IMR-90 (cell line): ENCODE measurements around the gene GCNT2. TPM values are rescaled to one million over a fixed set of nuclear protein-coding genes. Genes with fewer than 3 reads are reported as not detected.

ENCODE experiments used
- ATAC-seq: fragments of 200-7000 bp; cut with Tn5 transposase; 2 replicates; pipeline ENCODE4 v1.9.1; 2020; ENCODE audit warnings: low read depth, mild to moderate bottlenecking, moderate library complexity
- BruUV-seq: library from RNA; stranded (reverse); fragments of 400-500 nt; replicated peaks from 2 replicates; lab custom pipeline; 2021; lab: Mats Ljungman, UMichigan
- CTCF ChIA-PET: fragments of 300-600 bp; formaldehyde crosslinking; extraction: SDS; loops from one replicate; lab custom pipeline; 2021; ENCODE audit warnings: antibody characterized with exemption; lab: Yijun Ruan, JAX
- POLR2A ChIA-PET: fragments of 300-600 bp; sonication (Branson Sonifier 250); formaldehyde crosslinking; loops from one replicate; lab custom pipeline; 2022; ENCODE audit warnings: antibody characterized with exemption; ENCODE audit not compliant: unreplicated experiment; lab: Charles Lee
- DNase-seq: peaks from one replicate; pipeline ENCODE4 v3.0.0; 2013
- H2AFZ ChIP-seq: replicated peaks from 2 replicates; pipeline ENCODE3; 2013; ENCODE audit warnings: low read length, mild to moderate bottlenecking; ENCODE audit not compliant: poor library complexity
- H2AK5ac ChIP-seq: 2 replicates; pipeline ENCODE4 v1.6.1; 2013; ENCODE audit warnings: low read depth, low read length, inconsistent platforms
- H2AK9ac ChIP-seq: replicated peaks from 2 replicates; pipeline ENCODE3; 2013; ENCODE audit warnings: mild to moderate bottlenecking, low read depth, low read length, moderate library complexity; ENCODE audit not compliant: poor library complexity
- H2BK120ac ChIP-seq: 2 replicates; pipeline ENCODE4 v1.6.1; 2013; ENCODE audit warnings: low read depth, low read length, inconsistent platforms
- H2BK15ac ChIP-seq: 3 replicates; pipeline ENCODE4 v1.6.1; 2013; ENCODE audit warnings: low read depth, low read length, inconsistent platforms
- H2BK20ac ChIP-seq: 2 replicates; pipeline ENCODE4 v1.6.1; 2013; ENCODE audit warnings: low read depth, mild to moderate bottlenecking, inconsistent platforms, low read length, moderate library complexity
- H2BK5ac ChIP-seq: 2 replicates; pipeline ENCODE4 v1.6.1; 2013; ENCODE audit warnings: mild to moderate bottlenecking, low read depth, low read length, inconsistent platforms; ENCODE audit not compliant: poor library complexity, severe bottlenecking
- H3K14ac ChIP-seq: replicated peaks from 2 replicates; pipeline ENCODE4 v1.6.1; 2013; ENCODE audit warnings: low read depth, low read length, inconsistent platforms
- H3K18ac ChIP-seq: 2 replicates; pipeline ENCODE4 v1.6.1; 2013; ENCODE audit warnings: low read depth, low read length, control low read depth
- H3K23ac ChIP-seq: 2 replicates; pipeline ENCODE4 v1.6.1; 2013; ENCODE audit warnings: low read depth, low read length, inconsistent platforms
- H3K27ac ChIP-seq: 2 replicates; pipeline ENCODE4 v1.5.1; 2013; ENCODE audit warnings: mild to moderate bottlenecking, control low read depth, low read length; ENCODE audit not compliant: insufficient read depth
- H3K27me3 ChIP-seq: 2 replicates; pipeline ENCODE4 v1.6.1; 2013; ENCODE audit warnings: low read length; ENCODE audit not compliant: control insufficient read depth, insufficient read depth
- H3K36me3 ChIP-seq: 2 replicates; pipeline ENCODE4 v1.6.1; 2013; ENCODE audit warnings: low read length, mixed read lengths; ENCODE audit not compliant: control insufficient read depth, insufficient read depth
- H3K4ac ChIP-seq: 2 replicates; pipeline ENCODE4 v1.6.1; 2013; ENCODE audit warnings: low read depth, low read length, inconsistent platforms
- H3K4me1 ChIP-seq: 2 replicates; pipeline ENCODE4 v1.6.1; 2013; ENCODE audit warnings: low read length, mixed read lengths; ENCODE audit not compliant: control insufficient read depth, insufficient read depth
- H3K4me2 ChIP-seq: 2 replicates; pipeline ENCODE4 v1.6.1; 2013; ENCODE audit warnings: low read depth, mild to moderate bottlenecking, control low read depth, low read length, moderate library complexity
- H3K4me3 ChIP-seq: 2 replicates; pipeline ENCODE4 v1.5.1; 2013; ENCODE audit warnings: low read depth, mild to moderate bottlenecking, control low read depth, low read length, moderate library complexity; ENCODE audit not compliant: insufficient read depth
- H3K56ac ChIP-seq: 2 replicates; pipeline ENCODE4 v1.6.1; 2013; ENCODE audit warnings: low read length, inconsistent platforms; ENCODE audit not compliant: insufficient read depth; ENCODE audit errors: extremely low read depth
- H3K79me1 ChIP-seq, 2 experiments: 2 replicates each; pipeline ENCODE4 v1.6.1; 2013; ENCODE audit warnings: low read length in 2 of 2, inconsistent platforms in 1 of 2, low read depth in 1 of 2
- H3K9ac ChIP-seq: 2 replicates; pipeline ENCODE4 v1.6.1; 2013; ENCODE audit warnings: low read depth, low read length, control low read depth
- H3K9me1 ChIP-seq: 2 replicates; pipeline ENCODE4 v1.6.1; 2013; ENCODE audit warnings: low read length, inconsistent platforms; ENCODE audit not compliant: insufficient read depth
- H3K9me3 ChIP-seq: 2 replicates; pipeline ENCODE4 v1.6.1; 2013; ENCODE audit warnings: low read length; ENCODE audit not compliant: control insufficient read depth, insufficient read depth
- H4K20me1 ChIP-seq: 2 replicates; pipeline ENCODE4 v1.6.1; 2013; ENCODE audit warnings: low read length, inconsistent platforms; ENCODE audit not compliant: insufficient read depth
- H4K5ac ChIP-seq: 2 replicates; pipeline ENCODE4 v1.6.1; 2013; ENCODE audit warnings: mild to moderate bottlenecking, low read depth, low read length, control low read depth
- H4K8ac ChIP-seq, 2 experiments: 2 replicates each; pipeline ENCODE4 v1.6.1; 2013; ENCODE audit warnings: low read depth in 2 of 2, low read length in 2 of 2, control low read depth in 1 of 2, inconsistent platforms in 1 of 2
- H4K91ac ChIP-seq: 2 replicates; pipeline ENCODE4 v1.6.1; 2013; ENCODE audit warnings: low read depth, low read length, inconsistent platforms; ENCODE audit not compliant: insufficient read depth
- BHLHE40 ChIP-seq: fragments of 150-350 bp; IDR thresholded peaks from 2 replicates; pipeline ENCODE4 v1.6.1; 2016; ENCODE audit warnings: mild to moderate bottlenecking, low read depth, low read length
- CEBPB ChIP-seq: IDR thresholded peaks from 2 replicates; pipeline ENCODE4 v1.6.1; 2012; ENCODE audit warnings: low read depth, low read length, improper control_type of control experiment
- CHD1 ChIP-seq: IDR thresholded peaks from 2 replicates; pipeline ENCODE4 v1.6.1; 2012; ENCODE audit warnings: low read depth, low read length, improper control_type of control experiment
- CTCF ChIP-seq: conservative IDR thresholded peaks from 2 replicates; pipeline ENCODE4 v1.5.1; 2012; ENCODE audit warnings: mild to moderate bottlenecking, low read depth, low read length, improper control_type of control experiment
- ELK1 ChIP-seq: fragments of 150-350 bp; IDR thresholded peaks from 2 replicates; pipeline ENCODE4 v1.6.1; 2016; ENCODE audit warnings: low read depth, mild to moderate bottlenecking, low read length, moderate library complexity, borderline replicate concordance
- FOS ChIP-seq: fragments of 150-350 bp; IDR thresholded peaks from 2 replicates; pipeline ENCODE4 v1.6.1; 2016; ENCODE audit warnings: low read depth, low read length
- MAFK ChIP-seq: IDR thresholded peaks from 2 replicates; pipeline ENCODE4 v1.6.1; 2012; ENCODE audit warnings: low read depth, low read length, improper control_type of control experiment
- MAZ ChIP-seq: IDR thresholded peaks from 2 replicates; pipeline ENCODE4 v1.6.1; 2012; ENCODE audit warnings: low read depth, mild to moderate bottlenecking, low read length, improper control_type of control experiment, moderate library complexity, borderline replicate concordance
- MXI1 ChIP-seq: IDR thresholded peaks from 2 replicates; pipeline ENCODE4 v1.6.1; 2012; ENCODE audit warnings: low read depth, mild to moderate bottlenecking, low read length, moderate library complexity, borderline replicate concordance
- NFE2L2 ChIP-seq: fragments of 150-350 bp; IDR thresholded peaks from 2 replicates; pipeline ENCODE4 v1.6.1; 2016; ENCODE audit warnings: low read depth, mild to moderate bottlenecking, low read length
- POLR2A ChIP-seq: IDR thresholded peaks from 2 replicates; pipeline ENCODE4 v1.6.1; 2012; ENCODE audit warnings: mild to moderate bottlenecking, low read depth, low read length
- RAD21 ChIP-seq: IDR thresholded peaks from 2 replicates; pipeline ENCODE4 v1.6.1; 2012; ENCODE audit warnings: low read length, improper control_type of control experiment
- RCOR1 ChIP-seq: IDR thresholded peaks from 2 replicates; pipeline ENCODE4 v1.6.1; 2012; ENCODE audit warnings: mild to moderate bottlenecking, low read length, improper control_type of control experiment; ENCODE audit not compliant: insufficient replicate concordance
- RFX5 ChIP-seq: IDR thresholded peaks from 2 replicates; pipeline ENCODE4 v1.8.0; 2012; ENCODE audit warnings: low read depth, mild to moderate bottlenecking, low read length, moderate library complexity
- SMC3 ChIP-seq: fragments of 150-350 bp; IDR thresholded peaks from 2 replicates; pipeline ENCODE4 v1.6.1; 2016; ENCODE audit warnings: low read depth, mild to moderate bottlenecking, antibody characterized with exemption, low read length, moderate library complexity
- USF2 ChIP-seq: fragments of 150-350 bp; IDR thresholded peaks from 2 replicates; pipeline ENCODE4 v1.6.1; 2017; ENCODE audit warnings: mild to moderate bottlenecking, antibody characterized with exemption, low read length, low read depth
- WGBS, 2 experiments: methylation state at CpG; one replicate each; pipeline versions ENCODE4 v1.1.5 to v1.1.7; 2013; ENCODE audit warnings: missing lambda C conversion rate in 2 of 2; ENCODE audit not compliant: insufficient read length in 1 of 2; ENCODE audit errors: extremely low coverage in 2 of 2; 5-methylcytosine and 5-hydroxymethylcytosine counted together
- dilution Hi-C: fragments of 300-500 bp; cut with HindIII; formaldehyde crosslinking; loops from one replicate; pipeline ENCODE4 v1.14.3; 2018; ENCODE audit warnings: low sequenced_read_pairs; ENCODE audit not compliant: unreplicated experiment
- in situ Hi-C: fragments of 300-500 bp; cut with MboI; formaldehyde crosslinking; loops from 3 replicates; pipeline ENCODE4 v1.14.3; 2019; ENCODE audit warnings: low sequenced_read_pairs, inconsistent platforms, mixed read lengths
- intact Hi-C: fragments of 100-400 bp; cut with micrococcal nuclease; formaldehyde crosslinking; loops from 2 replicates; pipeline ENCODE4 v1.10.0; 2022
- polyA plus RNA-seq, 3 experiments: library from polyadenylated mRNA; depleted of rRNA; stranded (reverse); fragments of >200 nt; gene quantifications; 2 replicates each; pipeline ENCODE4 v1.2.3, GENCODE V29; 2012; ENCODE audit warnings: low replicate concordance in 1 of 3
- total RNA-seq: library from RNA; depleted of rRNA; stranded (reverse); fragments of >200 nt; gene quantifications from 2 replicates; pipeline ENCODE4 v1.2.3, GENCODE V29; 2012

Gene GCNT2
- total and polyA plus RNA-seq, 2 of the 4 experiments (the other 2 are of a cell fraction) = 0.34 to 0.90 TPM

GRCh38 chr6:10617008-10617696, 96.0 kb downstream of the GCNT2 start:
- no peak overlapping the region for H3K23ac ChIP-seq
- no peak overlapping the region for H2BK120ac ChIP-seq
- H2AK9ac ChIP-seq = no peak overlapping the region
- no peak overlapping the region for H3K4ac ChIP-seq
- H3K79me1 ChIP-seq = no peaks in the 10 kb centered on the region
- no peak for TF ChIP-seq CEBPB
- no peak for TF ChIP-seq POLR2A
- no peak for TF ChIP-seq CHD1
- TF ChIP-seq RCOR1 = no peak
- TF ChIP-seq RFX5 = no peak
- no peak for TF ChIP-seq MAZ
- TF ChIP-seq ELK1 = no peak
- no peak for TF ChIP-seq BHLHE40
- no peak for TF ChIP-seq CTCF
- no peak for TF ChIP-seq MAFK
- TF ChIP-seq MXI1 = no peak
- TF ChIP-seq SMC3 = no peak
- TF ChIP-seq FOS = no peak
- TF ChIP-seq RAD21 = no peak
- TF ChIP-seq USF2 = no peak
- TF ChIP-seq NFE2L2 = no peak
- DNase-seq (no peak), ATAC-seq (no peak)
- no TSS peak for BruUV-seq
- no peak overlapping the region for H3K18ac ChIP-seq
- H3K14ac ChIP-seq = no peak overlapping the region
- H3K27ac ChIP-seq = no peak overlapping the region
- POLR2A ChIA-PET = no interaction called here
- H2BK20ac ChIP-seq = no peak overlapping the region
- no peak overlapping the region for H4K5ac ChIP-seq
- no peaks in the 10 kb centered on the region for H3K9me1 ChIP-seq
- H3K36me3 ChIP-seq = no peaks in the 10 kb centered on the region
- no peak overlapping the region for H3K4me3 ChIP-seq
- H3K27me3 ChIP-seq = no peaks in the 10 kb centered on the region
- 0 out of 2 replicates have a peak, but pooled peaks cover under 1% of the 10 kb centered on the region for H3K9me3 ChIP-seq
- H4K8ac ChIP-seq = no peak overlapping the region
- no peak overlapping the region for H2AK5ac ChIP-seq
- peaks cover 4% of the 10 kb centered on the region; the same call in 1 of the 2 replicates for H3K4me1 ChIP-seq
- no peak overlapping the region for H3K56ac ChIP-seq
- H4K20me1 ChIP-seq = no peaks in the 10 kb centered on the region
- H4K91ac ChIP-seq = no peak overlapping the region
- dilution Hi-C loops (no loop called here), intact Hi-C loops (no loop called here), in situ Hi-C loops (no loop called here)
- H3K9ac ChIP-seq = no peak overlapping the region
- CTCF ChIA-PET = no interaction called here
- H2BK15ac ChIP-seq = no peak overlapping the region
- no peak overlapping the region for H3K4me2 ChIP-seq
- WGBS, 2 experiments = 96% methylated on average over 13 of the region's 42 CpGs; no CpG with 5 or more reads in 1 of the 2 experiments
- no peak overlapping the region for H2AFZ ChIP-seq
- H2BK5ac ChIP-seq = no peak overlapping the region
